GM18499 (cell line): ENCODE results near the gene TRIOBP.

ENCODE experiments used
- ATAC-seq: cut with Tn5 transposase; IDR thresholded peaks from one replicate; pipeline ENCODE4 v1.9.1; 2021; ENCODE audit warnings: moderate number of reproducible peaks; ENCODE audit not compliant: insufficient read depth, unreplicated experiment

Gene TRIOBP

DNA sequence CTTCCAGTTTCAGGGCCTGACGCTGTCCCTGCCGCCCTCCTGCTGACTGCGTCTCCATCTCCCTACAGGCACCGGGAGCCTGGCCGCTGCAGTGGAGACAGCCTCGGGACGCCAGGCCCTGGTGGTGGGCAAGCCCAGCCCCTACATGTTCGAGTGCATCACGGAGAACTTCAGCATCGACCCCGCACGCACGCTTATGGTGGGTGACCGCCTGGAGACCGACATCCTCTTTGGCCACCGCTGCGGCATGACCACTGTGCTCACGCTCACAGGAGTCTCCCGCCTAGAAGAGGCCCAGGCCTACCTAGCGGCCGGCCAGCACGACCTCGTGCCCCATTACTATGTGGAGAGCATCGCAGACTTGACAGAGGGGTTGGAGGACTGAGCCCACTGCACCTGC is 31.4 kb upstream of the TRIOBP start:
- no peak for ATAC-seq

DNA sequence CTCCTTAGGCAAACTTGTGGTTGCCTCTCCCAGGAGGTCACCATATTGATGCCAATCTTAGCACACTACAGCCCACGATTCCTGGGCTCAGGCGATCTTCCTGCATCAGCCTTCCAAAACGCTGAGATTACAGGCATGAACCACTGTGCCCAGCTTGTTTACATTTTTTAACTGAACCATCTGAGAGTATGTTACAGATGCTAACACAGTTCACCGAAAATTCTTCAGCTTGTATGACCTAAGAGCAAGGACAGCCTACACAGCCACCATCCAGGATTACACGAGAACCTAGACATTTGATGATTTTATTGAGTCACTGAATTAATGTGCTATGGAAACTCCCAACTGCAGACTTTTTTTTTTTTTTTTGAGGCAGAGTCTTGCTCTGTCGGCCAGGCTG is 27.3 kb upstream of the TRIOBP start:
- ATAC-seq = no peak

DNA sequence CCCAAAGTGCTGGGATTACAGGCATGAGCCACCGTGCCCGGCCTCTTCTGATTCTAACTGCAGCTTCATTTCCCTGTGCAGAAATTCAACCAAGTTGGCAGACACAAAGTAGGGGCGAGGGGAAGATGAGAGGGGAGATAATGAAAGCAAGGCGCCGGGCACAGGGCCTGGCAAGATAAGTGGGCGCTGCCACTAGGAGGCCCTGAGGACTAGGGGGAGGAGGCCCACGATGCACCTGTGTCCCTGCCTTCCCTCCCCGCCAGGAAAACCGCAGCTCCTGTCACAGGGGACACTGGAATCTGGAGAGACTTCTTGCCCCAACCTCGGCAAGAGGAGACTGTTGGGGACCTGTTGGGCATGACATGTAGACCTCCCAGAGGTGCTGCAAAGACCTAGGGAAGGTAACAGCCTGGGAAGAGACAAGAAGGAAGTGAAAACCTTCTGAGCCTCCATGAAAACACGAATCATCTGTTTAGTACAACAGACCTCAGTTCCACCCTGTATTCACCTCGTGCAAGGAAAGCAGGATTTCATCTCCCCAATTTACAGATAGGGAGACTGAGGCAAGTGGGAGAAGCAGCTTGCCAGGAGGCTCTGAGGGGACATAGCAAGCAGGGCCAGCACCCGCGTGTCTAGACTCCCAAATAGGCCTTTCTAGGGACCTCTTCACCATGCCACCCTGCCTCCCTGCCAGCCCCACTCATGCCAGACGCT is 24.5 kb upstream of the TRIOBP start:
- no peak for ATAC-seq

DNA sequence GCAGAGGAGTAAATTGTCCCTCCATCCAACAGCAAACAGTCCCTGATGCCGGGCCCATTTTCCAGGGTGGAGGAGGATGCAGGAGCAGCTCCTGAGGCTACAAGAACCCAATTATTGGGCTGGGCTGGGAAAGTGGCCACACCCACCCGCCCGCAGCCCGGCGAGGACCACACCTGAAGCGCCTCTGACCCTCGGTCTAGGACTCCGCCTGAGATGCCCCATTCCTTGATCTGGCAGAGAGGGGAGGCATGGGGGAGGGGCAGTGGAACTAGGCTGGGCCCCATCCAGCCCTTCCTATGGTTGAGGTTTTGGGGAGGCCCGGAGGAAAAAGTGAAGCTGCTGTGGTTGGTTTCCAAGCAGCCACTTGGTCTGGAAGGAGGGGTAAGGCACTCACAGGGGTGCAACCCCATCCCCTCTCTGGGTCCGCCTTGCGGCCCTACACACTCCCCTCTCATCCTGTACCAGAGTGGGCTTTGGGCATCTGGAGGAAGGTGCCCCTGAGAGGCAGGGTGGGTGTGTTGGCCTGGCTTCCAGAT is 23.9 kb upstream of the TRIOBP start:
- no peak for ATAC-seq

DNA sequence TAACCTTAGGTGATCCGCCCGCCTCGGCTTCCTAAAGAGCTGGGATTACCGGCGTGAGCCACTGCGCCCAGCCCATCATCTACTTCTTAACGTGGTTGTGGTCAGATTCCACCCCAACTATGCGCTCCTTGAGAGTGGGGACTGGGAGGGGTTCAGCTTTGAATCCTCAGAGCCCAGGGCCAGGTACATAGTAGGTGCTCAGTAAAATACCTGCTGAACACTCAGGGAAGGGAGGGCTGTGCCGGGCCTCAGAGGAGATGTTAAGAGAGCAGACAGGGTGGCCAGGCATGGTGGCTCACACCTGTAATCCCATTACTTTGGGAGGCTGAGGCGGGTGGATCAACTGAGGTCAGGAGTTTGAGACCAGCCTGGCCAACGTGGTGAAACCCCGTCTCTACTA is 22.6 kb upstream of the TRIOBP start:
- no peak for ATAC-seq

DNA sequence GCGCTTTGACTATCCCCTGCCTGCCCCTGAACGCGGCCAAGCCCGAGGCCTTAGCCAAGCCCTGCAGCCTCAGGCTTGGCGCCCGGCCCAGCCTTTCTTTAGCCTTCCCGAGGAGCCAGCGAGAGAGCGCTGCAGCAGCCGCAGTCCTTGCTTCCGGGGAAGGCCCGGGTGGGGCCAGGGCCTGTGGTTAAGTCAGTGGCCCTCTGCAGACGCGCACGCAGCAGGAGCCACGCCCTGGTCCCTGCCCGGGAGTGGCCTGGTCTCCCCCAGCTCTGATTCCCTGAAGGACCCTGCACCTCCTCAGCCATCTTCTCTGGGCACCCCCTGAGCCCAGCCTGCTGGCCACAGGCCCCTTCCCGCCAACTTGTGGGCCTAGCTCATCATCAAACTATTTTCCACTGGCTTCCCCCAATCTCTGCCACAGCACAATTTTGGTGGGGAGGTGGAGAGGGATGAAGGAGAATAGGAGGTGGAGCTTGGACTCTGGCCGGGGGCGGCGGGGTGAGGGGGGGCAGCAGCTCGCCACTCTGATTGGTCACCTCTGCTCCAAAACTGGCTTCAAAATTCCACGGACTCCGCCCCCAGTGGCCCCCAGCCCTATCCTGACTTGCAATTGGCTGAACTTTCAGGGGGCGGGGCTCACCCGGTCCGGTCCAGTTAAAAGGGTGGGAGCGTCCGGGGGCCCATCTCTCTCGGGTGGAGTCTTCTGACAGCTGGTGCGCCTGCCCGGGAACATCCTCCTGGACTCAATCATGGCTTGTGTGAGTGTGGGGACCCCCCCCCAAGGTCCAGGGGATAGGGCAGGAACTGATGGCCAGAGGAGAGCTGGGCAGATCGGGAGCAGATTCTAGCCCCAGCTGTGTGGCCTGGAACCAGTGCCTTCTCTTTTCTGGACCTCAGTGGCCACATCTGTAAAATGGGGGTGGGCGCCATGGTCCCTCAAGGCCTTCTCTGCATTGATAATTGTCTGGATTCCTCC is 21.6 kb upstream of the TRIOBP start, which contains the start of gene LGALS1:
TSS of gene LGALS1 (plus strand) at position 686 of the 979 bp plus-strand sequence. CDS start at position 753, 67 bp downstream.
- ATAC-seq = no peak

DNA sequence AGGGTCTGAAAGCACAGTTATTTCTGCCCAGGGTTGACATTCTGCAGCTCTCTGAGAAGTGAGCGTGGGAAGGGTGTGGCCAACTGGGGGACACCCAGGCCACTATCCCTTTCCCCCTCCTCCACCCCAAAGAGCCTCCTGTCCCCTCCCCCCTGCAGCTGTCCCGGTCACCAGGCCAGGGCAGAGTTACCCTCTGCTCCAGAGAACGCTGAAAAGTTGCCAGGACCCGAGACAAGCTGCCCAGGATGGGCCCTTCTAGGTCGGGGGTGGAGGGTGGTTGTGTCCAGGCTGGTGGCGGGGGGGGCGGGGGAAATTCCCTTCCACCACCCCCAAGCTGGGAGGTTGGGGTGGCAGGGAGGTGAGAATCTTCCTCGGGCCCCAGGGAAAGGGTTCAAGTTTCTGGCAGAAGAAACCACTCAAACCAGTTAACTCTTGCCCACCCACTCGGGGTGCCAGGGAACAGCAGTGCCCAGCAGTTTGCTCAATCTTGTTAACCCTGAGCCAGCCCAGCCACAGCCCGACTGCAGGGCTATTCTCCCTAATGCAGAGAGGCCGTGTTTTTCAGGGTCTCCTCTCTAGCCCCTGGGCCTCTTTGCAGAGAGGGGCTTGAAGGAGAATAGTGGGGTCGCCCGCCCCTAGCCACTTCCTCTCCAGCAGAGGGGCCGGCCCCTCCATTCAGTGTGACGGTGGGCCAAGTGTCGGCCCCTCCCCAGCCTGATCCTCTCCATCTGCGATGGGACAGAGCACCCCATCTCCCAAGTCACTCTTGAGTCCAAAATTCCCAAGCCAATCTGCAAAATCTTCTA is 20.7 kb upstream of the TRIOBP start:
- no peak for ATAC-seq

DNA sequence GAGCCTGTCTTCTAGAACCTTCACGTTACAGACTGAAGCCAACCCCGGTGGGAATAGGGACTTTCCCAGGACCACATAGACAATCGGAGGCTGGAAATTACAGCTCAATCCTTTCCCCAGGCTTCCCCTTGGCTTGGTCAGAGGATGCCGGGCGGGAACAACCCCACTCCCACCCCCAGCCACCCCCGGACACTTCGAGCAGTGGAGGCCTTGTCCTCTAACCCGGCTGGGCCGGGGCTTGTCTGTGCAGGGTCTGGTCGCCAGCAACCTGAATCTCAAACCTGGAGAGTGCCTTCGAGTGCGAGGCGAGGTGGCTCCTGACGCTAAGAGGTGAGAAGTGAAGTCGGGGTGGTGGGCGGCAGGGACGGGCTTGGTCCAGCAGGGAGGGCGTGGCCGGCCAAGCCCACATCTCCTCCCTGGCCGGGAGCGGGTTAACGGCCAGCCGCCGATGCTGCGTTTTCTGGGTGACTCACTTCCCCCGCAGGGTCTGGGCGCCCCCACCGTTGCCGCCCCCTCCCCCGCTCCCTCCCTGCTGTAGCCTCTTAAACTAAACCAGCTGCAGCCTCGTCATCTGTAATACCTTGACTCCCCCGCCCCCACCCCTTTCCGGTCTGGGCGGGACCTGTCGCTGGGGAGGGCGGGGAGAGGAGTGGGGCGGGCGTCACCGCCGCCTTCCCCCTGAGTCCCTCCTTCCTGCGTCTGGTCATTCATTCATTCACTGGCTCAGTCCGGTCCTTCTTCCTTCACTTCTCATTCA is 19.9 kb upstream of the TRIOBP start:
- ATAC-seq = no peak

DNA sequence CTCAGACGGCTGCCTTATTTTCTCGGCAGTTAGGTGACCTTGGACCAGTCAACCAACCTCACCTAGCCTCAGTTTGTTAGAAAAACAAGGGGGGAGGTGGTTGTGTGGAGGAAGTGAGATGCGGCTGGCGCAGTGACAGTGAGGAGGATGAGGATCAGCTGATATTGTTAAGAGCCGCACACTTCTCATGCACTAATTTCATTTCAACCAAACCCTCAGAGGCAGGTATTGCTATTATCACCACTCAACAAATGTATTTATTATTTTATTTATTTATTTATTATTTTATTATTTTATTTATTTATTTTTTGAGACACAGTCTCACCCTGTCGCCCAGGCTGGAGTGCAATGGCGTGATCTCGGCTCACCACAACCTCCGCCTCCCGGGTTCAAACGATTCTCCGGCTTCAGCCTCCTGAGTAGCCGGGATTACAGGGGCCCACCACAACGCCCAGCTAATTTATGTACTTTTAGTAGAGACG is 19.3 kb upstream of the TRIOBP start:
- no peak for ATAC-seq

DNA sequence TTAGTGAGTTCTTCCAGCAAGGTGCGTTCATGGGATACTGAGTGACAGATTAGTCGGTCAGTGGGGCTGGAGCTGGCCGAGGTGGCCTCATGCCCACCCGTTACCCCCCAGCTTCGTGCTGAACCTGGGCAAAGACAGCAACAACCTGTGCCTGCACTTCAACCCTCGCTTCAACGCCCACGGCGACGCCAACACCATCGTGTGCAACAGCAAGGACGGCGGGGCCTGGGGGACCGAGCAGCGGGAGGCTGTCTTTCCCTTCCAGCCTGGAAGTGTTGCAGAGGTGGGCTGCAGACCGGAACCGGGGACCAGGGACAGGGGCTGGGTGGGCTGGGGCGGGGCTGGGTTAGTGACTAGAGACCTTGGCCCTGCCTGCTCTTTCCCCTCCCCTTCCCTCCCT is 18.5 kb upstream of the TRIOBP start:
- ATAC-seq = no peak

DNA sequence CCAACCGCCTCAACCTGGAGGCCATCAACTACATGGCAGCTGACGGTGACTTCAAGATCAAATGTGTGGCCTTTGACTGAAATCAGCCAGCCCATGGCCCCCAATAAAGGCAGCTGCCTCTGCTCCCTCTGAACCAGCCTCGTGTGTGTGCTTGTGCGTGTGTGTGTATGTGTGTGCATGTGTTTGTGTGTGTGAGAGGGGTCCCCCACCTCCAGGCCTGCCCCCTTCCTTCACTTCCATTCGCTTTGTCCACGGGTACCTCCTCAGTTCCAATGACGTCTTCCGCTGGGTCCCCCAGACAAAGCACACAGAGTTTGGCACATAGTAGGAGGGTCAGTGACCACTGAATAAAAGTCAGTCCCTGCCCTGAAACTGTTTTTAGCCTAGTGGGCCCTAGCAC is 17.2 kb upstream of the TRIOBP start:
- no peak for ATAC-seq

DNA sequence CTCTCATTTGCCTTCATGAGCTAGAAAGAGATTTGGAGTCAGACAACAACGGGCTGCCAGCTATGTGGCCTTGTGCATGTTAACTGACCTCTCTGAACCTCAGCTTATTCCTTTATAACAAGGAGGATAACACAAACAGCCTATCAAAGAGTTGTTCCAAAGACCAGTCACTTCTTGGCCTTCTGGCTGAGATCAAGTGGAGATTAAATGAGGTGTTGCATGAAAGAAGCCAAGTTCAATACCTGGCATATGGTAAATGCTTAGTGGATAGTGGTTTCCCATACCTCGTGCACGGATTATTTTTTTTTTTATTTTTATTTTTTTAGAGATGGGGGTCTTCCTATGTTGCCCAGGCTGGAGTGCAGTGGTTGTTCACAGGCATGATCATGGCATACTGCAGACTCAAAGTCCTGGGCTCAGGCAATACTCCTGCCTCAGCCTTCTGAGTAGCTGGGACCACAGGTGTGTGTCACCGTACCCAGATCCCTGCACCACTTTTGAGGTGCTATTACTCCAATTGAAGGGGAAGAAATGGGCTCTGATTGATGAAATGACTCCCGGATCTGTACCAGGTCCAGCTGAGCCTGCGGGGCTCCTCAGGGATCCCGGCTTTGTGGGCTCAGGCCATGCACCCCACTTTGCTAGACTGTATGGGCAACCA is 16.5 kb upstream of the TRIOBP start:
- ATAC-seq = no peak

DNA sequence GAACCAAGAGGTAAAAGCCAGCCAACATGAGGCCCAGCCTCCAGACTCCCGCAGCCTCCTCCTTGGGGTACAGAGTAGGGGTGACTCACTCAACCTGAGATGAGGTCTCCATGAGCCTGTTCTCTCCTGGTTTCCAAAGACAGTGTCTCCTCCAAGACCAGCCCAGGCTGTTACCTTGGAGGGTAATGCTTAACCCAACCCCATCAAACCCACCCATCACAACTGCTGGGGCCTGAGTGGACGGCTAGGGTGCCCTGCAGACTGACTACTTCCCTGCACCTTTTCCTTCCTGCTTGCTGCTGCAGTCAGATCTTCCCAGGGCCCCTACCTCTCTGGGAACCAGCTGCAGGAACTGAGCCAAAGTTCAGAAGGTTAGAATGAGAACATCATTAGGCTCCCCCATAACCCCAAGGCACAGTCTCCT is 15.8 kb upstream of the TRIOBP start:
- ATAC-seq = no peak

DNA sequence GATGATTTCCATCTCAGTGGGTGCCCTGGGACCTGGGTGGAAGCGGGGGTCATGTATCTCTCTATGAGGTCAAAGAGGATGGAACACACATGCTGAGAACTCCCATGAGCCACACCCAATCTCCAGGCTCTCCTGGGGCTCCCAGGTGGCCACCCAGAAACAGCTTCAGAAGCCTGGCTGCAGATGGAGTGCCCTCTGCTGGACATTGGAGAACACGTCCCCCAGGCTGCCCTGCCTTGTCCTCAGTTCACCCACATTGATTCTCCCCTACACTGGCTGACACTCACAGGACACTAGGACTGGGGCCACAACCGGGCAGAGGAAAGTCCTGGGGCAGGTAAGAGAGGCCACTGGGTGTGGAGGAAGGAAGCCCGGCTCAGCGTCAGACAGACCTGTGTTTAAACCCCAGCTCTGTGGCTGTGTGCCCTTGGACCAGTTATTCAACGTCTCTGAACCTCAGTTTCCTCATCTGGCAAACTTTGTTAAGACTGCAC is 15.2 kb upstream of the TRIOBP start:
- ATAC-seq = no peak

DNA sequence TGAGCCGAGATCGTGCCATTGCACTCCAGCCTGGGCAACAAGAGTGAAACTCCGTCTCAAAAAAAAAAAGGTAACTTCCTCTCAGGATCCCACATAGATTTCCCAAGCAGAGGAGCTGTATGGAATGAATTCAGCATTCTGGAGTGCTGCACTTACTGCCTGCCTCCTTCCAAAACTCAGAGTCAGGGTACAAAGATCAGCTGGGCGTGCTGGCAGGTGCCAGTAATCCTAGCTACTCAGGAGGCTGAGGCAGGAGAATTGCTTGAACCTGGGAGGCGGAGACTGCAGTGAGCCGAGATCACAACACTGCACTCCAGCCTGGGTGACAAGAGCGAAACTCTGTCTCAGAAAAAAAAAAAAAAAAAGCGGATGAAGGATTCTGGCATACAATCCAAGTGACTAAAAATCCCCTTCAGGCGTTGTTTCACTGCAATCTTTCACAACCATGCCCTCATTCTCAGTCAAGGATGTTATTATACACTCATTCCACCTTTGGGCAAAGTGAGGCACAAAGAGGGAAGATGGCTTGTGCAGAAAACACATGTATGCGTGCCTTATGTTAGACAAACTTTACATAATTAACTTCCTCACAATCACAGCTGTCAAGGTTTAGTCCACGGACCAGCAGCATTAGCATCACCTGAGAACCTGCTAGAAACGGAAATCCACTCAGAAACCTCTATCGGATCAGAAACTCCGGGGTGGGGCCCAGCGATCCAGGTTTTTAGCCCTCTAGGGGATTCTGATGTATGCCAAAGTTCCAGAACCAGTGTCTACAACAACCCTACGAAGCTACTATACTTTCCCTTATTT is 11.8 kb upstream of the TRIOBP start:
- no peak for ATAC-seq

DNA sequence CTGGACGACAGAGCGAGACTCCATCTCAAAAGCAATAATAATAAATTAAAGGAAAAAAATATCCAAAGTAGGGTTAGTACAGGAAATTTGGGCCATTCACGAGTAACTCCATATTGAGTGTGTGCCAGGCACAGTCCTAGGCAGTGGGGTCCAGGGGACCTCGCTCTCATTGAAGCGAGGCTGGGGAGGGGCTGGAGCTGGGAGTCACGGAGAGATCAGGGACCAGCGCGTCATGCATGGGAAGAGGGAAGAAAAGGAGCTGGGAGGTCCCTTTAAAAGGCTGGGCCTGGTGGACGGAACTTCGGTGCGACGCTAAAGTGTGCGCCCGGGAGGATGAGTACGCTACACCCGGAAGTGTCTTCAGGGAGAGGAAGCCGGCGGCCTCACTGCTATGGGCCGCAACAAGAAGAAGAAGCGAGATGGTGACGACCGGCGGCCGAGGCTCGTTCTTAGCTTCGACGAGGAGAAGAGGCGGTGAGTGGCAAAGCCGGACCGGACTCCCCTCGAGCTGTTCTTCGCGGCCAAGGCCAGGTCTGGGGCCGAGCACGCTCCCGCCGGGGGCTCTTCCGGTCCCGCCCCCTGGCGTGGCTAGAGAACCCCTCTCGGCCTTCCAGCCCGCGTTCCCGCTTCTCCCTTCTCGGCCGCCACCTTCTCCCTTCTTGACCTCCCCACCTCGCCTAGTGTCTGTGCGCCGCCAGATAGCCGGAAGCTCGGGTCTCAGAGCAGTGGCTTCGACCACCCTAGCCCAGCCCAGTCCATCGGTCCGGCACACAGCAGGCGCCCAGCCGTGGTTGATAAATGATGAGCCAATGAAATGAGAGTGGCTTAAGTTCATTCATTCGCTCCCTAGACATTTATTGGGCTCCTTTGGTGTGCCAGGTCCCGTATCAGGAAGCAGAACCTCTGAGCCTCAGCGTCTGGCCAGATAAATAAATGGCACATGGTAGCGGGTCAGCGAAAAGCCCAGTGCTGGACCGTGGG is 10.6 kb upstream of the TRIOBP start, which contains the start of gene NOL12:
TSS of gene NOL12 (plus strand) at position 342 of the 981 bp plus-strand sequence. CDS start at position 392, 50 bp downstream.
- ATAC-seq = no peak

DNA sequence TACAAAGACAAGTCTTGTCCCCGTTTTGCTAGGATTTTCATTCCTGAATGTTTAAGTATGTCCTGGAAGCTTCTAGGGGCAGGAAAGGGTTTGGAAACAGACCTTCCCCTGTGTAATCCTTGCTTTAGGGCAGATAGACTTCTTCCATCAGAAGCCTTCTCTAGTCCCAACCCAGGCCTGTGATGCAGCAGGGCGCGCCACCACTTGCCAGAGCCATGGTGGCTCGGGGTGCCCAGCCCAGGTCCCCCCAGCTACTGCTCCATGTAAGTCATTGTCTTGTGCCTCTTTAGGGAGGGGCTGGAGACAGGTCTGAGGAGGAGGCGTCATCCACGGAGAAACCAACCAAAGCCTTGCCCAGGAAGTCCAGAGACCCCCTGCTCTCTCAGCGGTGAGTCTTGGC is 6.4 kb upstream of the TRIOBP start:
- ATAC-seq = no peak
